Activated CD4-positive, alpha-beta T cell treated with anti-CD3 and anti-CD28 coated beads, Interleukin-2, amount 50 U/mL, for 1 hour (primary cell): ENCODE data around the gene ZFAND3.

Experiments
- DNase-seq: peaks from one replicate; pipeline ENCODE4 v3.0.0-alpha.2; 2020

The ZFAND3 gene

GRCh38 chr6:38142178-38142902 is 322.8 kb downstream of the ZFAND3 start:
- DNase-seq, result no peak

- DNase-seq, result no peak
Measured at GRCh38 chr6:38143191-38144150, 323.9 kb downstream of the ZFAND3 start.

GRCh38 chr6:38144365-38144945 is 324.9 kb downstream of the ZFAND3 start:
- DNase-seq, result no peak

GRCh38 chr6:38146021-38146733 is 326.6 kb downstream of the ZFAND3 start:
- no peak for DNase-seq

GRCh38 chr6:38146734-38147027 is 327.2 kb downstream of the ZFAND3 start:
- no peak for DNase-seq

GRCh38 chr6:38148606-38149005 is 329.1 kb downstream of the ZFAND3 start:
- DNase-seq, result no peak

- DNase-seq, result no peak
Measured at GRCh38 chr6:38149531-38149930, 330.0 kb downstream of the ZFAND3 start.

GRCh38 chr6:38150021-38150420 is 330.5 kb downstream of the ZFAND3 start:
- no peak for DNase-seq

GRCh38 chr6:38150681-38151296 is 331.3 kb downstream of the ZFAND3 start:
- DNase-seq, result no peak

GRCh38 chr6:38151580-38152500 is 332.3 kb downstream of the ZFAND3 start:
- DNase-seq, result no peak

- DNase-seq, result no peak
Measured at GRCh38 chr6:38152620-38153019, 333.1 kb downstream of the ZFAND3 start.

- DNase-seq, result no peak
Measured at GRCh38 chr6:38153076-38153797, 333.7 kb downstream of the ZFAND3 start.

- DNase-seq, result no peak
Measured at GRCh38 chr6:38153798-38154345, 334.3 kb downstream of the ZFAND3 start.

GRCh38 chr6:38154731-38155130 is 335.2 kb downstream of the ZFAND3 start:
- no peak for DNase-seq

GRCh38 chr6:38155144-38155543 is 335.6 kb downstream of the ZFAND3 start:
- no peak for DNase-seq

GRCh38 chr6:38155621-38156204 is 336.2 kb downstream of the ZFAND3 start:
- no peak for DNase-seq

GRCh38 chr6:38156818-38157565 is 337.5 kb downstream of the ZFAND3 start:
- no peak for DNase-seq

- DNase-seq, result no peak
Measured at GRCh38 chr6:38157905-38158304, 338.4 kb downstream of the ZFAND3 start.

GRCh38 chr6:38158762-38159350 is 339.3 kb downstream of the ZFAND3 start:
- DNase-seq, result no peak
